Stimulated activated CD8-positive, alpha-beta memory T cell treated with anti-CD3 and anti-CD28 coated beads, Interleukin-7, amount 100 ng/mL, for 24 hours (primary cell): ENCODE measurements around the gene TIAL1.
"Not testable (repeated sequence)": the region's sequence is repeated elsewhere in the genome, so short reads cannot be mapped to it uniquely, and the experiment has no call there.

Experiments used
- DNase-seq: peaks from one replicate; pipeline ENCODE4 v3.0.0-alpha.2; 2020; ENCODE audit warnings: low read depth

Gene TIAL1

DNA sequence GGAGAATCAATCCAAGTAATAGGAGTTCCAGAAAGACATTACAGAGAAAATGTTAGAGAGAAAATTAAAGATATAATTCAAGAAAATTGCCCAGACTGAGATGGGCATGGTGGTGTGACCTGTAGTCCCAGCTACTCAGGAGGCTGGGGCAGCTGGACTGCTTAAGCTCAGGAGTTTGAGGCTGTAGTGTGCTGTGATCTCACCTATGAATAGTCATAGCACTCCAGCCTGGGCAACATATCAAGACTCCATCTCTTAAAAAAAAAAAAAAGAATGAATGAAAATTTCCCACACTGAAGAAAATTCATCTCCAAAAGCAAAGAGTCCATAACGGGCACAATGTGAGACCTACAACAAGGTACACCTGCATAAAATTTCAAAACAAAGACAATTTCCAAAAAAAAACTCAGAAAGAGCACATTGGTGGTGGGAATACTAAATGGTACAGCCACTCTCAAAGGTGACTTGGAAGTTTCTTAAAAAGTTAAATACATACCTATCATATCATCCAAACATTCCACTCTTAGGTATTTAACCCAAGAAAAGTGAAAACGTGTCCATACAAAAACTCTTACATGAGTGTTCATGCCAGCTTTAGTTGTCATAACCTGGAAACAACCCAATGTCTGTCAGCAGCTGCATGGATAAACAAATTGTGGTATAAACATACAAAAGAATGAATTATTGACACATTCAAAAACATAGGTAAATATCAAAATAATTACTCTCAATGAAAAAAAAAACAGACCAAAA, 47.3 kb downstream of the TIAL1 start:
- DNase-seq: no peak

DNA sequence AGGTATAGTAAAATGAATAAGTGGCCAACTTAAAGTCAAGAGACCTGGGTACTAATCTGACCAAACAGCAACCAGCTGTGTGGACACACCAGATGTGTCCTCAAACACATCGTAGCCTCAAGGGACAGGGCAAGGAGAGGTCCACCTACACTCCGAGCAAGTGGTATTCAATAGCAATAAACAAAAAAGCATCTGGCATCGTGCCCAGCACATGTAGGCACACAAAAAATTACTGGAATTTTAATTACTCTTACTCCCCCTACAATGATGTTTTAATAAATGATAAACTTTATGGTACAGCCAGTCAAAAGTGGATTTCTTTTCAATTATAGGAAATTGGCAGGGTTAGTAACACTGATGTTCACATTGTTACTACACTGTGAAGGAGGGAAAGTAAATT, 50.8 kb downstream of the TIAL1 start:
- no peak for DNase-seq

DNA sequence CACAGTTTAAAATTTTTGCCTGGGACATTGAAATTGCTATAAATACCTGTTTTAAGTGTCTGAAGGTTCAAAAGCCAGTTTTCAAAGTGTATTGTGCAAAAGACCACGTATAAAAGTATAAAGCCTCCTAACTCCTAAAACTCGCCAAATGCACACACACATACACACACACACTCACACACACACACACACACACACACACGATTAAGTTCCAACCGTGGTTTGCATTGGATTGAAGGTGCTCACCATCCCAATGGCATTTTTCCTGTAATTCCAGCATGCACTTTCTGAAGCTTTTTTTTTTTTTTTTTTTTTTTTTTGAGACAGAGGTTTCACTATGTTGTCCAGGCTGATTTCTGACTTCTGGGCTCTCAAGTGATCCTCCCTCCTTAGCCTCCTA, 51.5 kb downstream of the TIAL1 start:
- no peak for DNase-seq

GRCh38 chr10:119543814-119544642, 52.7 kb downstream of the TIAL1 start:
- no peak for DNase-seq

DNA sequence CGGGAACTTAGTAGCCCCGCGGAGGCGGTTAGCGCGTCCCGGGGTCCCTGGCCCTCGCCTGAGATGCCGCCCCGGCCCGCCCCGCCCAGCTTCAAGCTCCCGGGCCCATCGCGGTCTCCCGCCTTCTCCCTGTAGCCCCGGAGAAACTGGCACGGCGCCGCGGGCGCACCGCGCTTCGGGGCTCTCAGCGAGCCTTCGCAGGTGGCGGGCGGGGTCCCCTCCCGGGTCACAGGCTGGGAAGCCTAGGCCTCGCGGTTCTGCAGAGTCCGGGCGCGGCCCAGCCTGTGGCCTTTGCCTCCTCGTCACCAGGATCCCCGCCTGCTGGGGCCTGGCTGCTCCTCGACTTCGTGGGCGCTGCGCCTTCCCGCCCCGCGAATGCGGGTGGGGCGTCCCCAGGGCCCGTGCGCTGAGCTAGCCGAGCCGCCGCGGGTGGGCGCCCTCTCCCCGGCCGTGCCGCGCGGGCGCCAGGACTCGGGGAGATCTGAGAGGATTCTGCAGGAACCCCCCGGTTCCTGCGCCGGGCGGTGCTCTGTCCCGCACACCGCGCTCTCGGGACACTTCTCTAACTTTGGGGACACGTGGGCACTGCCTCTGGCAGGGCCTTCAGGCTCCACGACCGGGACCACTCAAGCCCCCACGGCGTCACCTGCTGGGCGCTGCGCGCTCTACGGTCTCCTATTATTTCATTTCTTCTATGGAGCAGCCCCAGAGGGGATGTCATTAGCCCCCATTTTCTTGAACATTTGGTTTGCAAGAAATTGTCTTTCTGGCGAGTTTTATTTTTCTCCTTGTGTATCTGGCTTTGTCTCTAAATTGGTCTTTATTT, 53.6 kb downstream of the TIAL1 start:
- DNase-seq: peak; percentile 33

DNA sequence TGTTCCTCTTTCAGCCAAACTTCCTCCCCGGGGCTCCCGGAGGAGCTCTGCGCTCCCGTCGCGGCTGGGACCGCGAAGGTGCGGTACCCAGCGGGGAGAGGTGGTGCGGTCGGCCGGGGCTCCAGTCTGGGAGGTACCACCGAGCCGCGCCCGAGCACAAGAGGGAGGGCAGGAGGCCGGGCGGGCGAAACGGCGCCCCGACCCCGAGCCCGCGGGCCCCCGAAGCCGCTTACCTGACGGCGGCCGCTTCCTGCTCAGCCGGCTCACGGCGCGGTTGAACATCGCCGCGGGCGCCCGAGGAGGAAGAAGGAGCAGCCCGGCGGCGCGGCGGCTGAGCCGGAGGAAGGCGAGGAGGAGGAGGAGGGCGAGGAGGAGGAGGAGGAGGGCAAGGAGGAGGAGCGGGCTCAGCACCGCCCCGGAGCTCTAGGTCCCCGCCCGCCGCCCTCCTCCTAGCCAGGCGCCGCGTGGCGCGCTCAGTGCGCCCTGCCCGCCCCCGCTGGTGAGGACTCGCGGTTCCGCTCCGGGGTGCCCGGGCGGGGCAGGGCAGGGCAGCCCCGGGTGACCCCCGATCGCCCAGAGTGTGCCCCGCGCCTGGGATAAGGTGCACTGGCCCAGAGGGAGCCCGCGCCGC, 54.3 kb downstream of the TIAL1 start, which contains the start of gene RGS10:
Gene RGS10, minus strand, starts transcription at position 363 of the 631 bp plus-strand sequence. Its CDS starts 81 bp downstream, at position 282.
- DNase-seq: peak; percentile 67

DNA sequence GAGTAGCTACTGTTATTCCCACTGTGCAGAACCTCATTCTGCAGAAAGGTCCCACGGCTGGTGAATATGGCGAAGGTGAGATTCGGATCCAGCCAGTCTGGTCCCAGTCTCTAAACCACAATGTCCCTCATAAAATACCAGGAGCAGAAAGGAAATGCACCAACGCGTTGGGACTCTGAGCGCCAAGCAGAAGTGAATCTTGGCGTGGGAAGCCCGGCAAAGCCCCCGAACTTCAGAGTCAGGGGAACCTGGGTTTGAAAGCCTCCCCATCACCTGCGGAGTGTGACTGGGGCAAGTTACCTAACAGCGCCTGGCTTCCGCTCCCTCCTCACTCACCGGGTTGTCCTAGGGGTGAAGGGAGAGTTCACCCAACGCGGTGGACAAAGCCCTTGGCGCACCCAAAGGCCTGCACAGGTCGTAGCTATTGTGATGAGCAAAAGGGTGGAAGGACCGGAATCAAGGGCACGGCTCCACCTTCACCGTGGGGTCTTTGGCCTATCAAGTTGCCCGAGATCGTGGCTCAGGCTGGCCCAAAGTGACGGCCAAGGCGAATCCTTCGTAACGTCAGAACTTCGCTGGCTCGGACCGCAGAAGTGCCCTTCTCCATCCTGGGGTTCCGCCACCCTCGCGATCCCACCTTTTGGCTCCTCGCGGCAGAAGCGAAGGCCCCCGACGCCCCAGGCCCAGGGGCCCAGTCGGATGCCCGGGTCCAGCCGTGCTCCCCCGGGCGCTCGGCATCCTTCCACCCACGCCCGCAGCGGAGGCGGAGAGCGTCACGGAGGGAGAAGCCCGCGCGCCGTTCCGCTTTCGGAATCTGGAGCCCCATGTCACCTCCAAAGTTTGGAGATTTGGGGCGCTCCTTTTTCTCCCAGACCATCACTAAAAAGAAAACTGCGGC, 55.1 kb downstream of the TIAL1 start:
- DNase-seq: peak; percentile 46

GRCh38 chr10:119541046-119541445, 55.7 kb downstream of the TIAL1 start:
- no peak for DNase-seq

DNA sequence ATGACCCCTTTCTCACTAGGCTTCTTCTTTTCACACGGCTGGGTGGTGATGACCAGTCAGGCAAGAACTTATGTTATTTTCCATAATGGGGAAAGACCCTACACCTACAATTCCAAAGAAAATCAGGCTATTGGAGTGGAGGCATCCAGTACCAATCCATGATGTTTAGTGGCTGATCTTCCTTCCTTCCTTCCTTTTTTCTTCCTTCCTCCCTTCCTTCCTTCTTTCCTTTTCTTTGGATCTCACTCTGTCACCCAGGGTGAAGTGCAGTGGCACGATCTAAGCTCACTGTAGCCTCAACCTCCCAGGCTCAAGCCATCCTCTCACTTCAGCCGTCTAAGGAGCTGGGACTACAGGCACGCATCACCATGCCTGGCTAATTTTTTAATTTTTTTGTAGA, 56.7 kb downstream of the TIAL1 start:
- no peak for DNase-seq

GRCh38 chr10:119539359-119539825, 57.4 kb downstream of the TIAL1 start:
- no peak for DNase-seq

DNA sequence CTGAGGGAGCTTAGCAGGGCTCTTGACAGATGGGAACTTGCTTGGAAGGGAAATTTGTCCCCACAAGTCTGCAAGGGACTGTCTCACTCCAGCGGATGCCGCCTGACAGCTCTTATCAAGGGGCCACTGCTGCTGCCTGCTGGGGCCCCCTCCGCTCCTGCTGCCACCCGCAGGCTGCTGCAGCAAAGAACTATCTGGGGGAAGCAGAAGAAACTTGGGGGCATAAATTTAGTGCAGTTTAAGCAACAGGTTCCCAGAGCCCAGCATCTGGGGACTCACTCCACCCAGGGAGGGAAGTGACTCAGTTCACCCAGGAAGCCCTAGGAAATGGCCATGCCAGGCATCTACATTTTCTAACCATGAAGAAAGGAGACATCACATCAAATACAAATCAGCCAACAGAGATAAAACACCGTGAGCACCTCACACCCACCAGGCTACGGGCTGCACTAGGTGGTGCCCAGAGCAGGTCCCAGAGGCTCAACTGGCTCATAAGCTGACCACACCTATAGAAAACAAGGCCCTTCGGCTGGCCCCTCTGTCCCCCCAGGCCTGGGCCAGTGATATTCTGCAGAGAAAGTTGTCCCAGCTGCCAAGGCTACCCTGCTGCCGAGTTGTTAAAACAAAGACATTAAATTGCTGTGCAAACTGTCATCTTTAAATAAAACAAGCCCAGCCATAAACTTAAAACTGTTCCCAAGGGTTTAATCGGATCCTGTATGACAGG, 58.0 kb downstream of the TIAL1 start:
- DNase-seq: no peak

- DNase-seq: no peak
These were observed 58.7 kb downstream of the TIAL1 start for GRCh38 chr10:119537953-119538630.

DNA sequence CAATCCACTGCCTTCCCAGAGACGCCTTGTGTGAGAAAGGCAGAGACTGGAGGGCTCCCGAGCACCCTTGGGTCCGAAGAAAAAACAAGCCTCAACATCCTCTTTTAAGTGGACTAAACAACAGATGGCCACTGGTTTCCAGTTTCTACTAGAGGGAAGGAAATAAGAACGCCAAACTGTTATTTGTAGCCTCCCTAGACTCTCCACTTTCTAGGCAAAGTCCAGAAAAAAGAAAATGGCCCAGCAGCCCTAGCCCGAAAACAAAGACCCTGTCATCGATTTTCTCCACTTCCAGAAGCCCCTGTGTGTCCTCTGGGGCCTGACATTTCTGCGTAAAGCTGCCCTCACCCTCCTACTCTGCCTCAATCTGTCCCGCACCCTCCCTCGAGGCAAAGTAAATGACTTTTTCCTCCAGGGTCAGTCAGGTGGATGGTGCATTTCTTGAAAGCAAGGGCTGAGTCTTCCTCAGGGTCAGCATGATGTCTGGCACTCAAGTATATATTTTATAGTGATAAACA, 60.2 kb downstream of the TIAL1 start:
- DNase-seq: no peak

GRCh38 chr10:119535837-119536507, 60.8 kb downstream of the TIAL1 start:
- no peak for DNase-seq

- DNase-seq: no peak
These were observed 61.5 kb downstream of the TIAL1 start for GRCh38 chr10:119535305-119535704.

DNA sequence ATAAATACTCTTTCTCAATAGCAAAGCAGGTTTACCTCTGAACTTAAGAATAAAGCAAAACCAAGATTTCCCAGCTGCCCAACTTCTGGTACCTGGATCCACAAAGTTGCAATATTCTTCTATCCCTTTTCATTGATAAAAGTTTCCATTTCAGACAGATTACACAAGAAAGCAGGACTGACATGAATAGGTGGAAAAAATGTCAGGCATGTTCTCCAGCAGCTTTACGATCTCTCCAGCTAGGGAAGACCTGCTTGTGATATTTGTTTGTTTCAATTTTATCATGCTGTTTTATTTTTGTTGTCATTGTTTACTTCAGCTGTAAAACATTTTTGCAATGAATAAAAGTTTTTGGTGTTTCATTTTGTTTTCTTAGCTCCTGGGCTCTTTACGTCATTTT, 63.3 kb downstream of the TIAL1 start:
- no peak for DNase-seq

GRCh38 chr10:119532791-119533190, 64.0 kb downstream of the TIAL1 start:
- DNase-seq: not testable (repeated sequence)

- DNase-seq: not testable (repeated sequence)
These were observed 64.5 kb downstream of the TIAL1 start for GRCh38 chr10:119532251-119532650.

DNA sequence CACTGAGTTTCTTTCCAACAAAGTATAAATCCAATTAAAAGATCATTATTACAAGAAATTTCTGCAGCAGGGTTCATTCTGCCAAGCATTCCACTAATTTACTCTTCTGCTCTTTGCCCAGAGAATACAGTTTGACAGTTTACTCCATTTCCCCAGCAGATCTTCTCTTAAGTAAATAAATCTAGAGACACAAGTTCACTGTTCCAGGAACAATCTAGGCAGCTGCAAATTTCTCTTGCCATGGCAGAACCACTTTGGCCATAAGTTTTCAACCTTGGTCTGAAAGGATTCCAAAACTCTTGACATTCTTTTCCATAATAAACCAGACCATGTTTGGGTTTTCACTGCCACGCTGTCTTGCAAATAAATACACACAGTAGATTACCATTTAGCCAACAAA, 65.7 kb downstream of the TIAL1 start:
- DNase-seq: no peak
